ENCODE measurements around the gene FZD4. TPM values are rescaled to one million over a fixed set of nuclear protein-coding genes. Genes with fewer than 3 reads are reported as not detected.

FZD4 gene
- total RNA-seq, 1 experiment from 2014 or later: 6.1 TPM

Other genes with a start within 250 kb of the FZD4 start
- 1.4 and 1.5 TPM in 2 replicates for gene PRSS23, start 154.9 kb downstream of the FZD4 start, total RNA-seq (2014; rRNA removed; shearing (Covaris generic))
- 33.9 and 35.3 TPM in 2 replicates for gene TMEM135, start 82.5 kb upstream of the FZD4 start, total RNA-seq (2014; rRNA removed; shearing (Covaris generic))

All from SJCRH30 (cell line).